Tongue (tissue), 2 donors: Measurements from ENCODE around the gene FBXO48. TPM values are rescaled to one million over a fixed set of nuclear protein-coding genes. Genes with fewer than 3 reads are reported as not detected.
"Not testable (repeated sequence)": the region's sequence is repeated elsewhere in the genome, so short reads cannot be mapped to it uniquely, and the experiment has no call there.

Experiments used
- DNase-seq: peaks from one replicate; pipeline ENCODE4 v3.0.0-alpha.2; 2015
- total RNA-seq: library from RNA; depleted of rRNA; stranded (reverse); fragments of >200 nt; gene quantifications from one replicate; pipeline ENCODE4 v1.2.3, GENCODE V29; 2014

Gene FBXO48
- 0.82 TPM for total RNA-seq

DNA sequence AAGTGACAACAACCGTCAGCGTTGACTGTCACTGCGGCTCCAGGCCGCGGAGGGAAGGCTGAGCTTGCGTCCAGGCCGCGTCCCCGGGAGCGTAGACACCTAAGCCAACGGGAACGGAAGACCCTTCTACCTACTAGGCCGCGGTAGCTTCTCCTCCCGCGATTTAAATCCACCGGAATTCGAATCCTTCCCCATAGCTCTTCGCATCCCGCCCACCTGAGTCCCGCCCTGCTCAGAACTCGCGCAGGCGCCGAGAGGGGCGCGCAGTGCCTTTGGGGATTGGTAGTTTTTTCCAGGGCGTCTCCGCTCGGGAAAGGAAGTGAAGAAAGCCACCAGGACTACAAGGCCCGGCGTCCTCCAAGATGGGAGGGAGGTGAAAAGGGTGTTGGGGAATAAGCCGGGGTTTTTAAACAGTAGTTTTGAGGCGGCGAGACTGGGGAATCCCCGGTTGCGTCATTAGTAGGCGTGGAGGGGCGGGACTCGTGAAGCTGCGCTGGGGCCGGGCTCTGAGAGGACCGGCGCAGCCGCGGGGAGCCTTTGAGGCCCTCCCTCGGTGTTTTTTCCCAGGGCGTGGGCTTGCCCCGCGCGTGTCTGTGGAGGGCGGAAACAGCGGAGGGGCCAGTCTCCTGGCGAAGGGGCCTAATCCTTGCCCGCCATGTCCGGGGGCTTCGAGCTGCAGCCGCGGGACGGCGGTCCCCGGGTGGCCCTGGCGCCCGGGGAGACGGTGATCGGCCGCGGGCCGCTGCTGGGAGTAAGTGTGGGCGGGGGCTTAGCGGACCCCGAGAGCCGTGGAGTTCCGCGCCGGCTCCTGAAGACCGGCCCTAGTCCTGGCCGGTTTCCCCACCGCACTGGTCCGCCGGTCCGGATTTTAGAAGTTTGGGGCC, at the start of gene FBXO48, which contains the start of gene APLF:
FBXO48 (minus strand) TSS at position 218 of the 884 bp plus-strand sequence. CDS start 2,149 bp downstream, outside the sequence.
APLF (plus strand) TSS at position 509 of the 884 bp plus-strand sequence; CDS start at position 656, 147 bp downstream.
- DNase-seq = peak; percentile 100

DNA sequence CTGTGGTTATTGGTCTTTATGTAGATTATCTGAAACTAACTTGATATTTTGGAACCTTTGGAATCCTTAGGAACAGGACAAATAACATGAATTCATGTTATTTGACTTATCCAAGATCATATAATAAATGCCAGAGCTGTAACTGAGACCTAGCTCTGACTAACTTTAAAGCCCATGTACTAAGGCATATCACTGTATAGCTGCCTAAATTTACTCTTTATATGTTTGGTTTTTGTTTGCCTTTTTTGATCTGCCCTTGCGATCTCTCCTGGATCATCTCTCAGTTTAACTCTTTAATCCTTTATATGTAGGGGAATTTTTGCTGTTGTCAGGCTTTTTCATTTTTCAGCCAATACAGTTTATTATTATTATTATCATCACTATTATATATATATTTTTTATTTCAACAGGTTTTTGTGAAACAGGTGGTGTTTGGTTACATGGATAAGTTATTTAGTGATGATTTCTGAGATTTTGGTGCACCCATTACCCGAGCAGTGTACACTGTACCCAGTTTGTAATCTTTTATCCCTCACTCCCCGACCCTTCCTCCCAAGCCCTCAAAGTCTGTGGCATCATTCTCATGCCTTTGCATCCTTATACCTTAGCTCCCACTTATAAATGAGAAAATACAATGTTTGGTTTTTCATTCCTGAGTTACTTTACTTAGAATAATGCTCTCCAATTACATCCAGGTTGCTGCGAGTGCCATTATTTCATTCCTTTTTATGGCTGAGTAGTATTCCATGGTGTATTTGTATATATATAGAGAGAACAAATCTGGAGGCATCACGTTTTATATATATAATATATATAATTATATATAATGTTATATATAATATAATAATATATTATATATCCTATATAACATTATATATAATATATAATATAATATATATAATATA, 49.2 kb upstream of the FBXO48 start:
- peak; percentile 19 for DNase-seq

DNA sequence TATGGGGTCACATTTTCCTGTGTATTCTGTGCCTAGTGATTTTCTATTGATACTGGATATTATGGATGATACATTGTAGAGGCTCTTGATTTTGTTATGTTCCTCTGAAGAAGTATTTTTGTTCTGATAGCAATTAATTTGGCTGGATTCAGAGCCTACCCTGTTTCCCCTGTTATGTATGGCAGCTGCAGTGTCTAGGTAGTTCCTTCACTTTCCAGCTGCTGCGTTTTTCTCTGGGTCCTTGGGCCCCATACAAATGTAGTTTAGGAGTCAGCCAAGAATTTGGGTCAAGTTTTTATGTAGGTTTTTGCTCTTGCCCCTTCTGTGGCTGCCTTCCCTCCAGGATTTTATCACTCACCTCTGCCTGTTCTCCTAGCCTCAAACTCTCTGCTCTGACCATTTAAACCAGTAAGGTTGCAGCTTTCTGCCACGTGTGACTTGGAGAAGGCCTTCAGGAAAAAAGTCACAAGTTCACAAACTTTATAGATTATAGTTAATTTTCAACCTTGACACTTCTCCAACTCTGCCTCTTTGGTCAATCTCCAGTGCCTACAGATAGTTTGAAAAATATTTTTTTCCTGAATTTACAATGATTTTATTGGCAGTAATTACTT, 47.3 kb upstream of the FBXO48 start:
- no peak for DNase-seq

DNA sequence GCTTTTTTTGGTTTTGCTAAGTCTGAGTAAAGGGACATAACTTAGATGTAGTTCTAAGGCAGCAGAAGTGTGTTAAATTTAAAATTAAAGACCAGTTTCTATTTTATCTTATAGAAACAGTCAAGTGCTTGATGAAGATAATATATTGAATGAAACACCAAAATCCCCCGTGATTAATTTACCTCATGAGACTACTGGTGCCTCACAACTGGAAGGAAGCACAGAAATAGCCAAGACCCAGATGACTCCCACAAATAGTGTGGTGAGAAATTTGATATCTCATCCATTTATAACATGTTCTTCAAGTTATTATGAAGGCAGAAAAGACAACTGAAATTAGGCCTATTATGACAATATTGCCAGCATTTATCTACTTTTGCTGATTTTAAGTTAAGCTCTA, 45.9 kb upstream of the FBXO48 start:
- DNase-seq = no peak

DNA sequence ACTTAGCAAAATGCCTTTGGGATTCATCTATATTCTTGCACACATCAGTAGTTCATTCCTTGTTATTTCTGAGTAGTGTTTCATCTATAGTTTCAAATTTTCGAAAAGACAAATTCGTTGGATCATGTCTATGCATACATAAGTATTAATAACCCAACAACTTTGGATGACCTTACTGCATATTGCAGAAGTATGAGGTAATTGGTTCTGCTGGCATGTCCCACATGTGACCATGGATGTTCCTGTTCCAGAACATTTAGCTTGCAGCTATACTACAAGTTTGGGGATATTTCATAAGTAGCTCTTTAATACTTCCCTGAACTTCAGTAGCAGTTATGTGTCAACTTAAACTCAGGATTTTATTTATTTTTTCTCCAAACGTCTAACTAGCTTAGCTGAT, 45.2 kb upstream of the FBXO48 start:
- DNase-seq = no peak

GRCh38 chr2:68506170-68506569, 39.1 kb upstream of the FBXO48 start:
- DNase-seq = no peak

DNA sequence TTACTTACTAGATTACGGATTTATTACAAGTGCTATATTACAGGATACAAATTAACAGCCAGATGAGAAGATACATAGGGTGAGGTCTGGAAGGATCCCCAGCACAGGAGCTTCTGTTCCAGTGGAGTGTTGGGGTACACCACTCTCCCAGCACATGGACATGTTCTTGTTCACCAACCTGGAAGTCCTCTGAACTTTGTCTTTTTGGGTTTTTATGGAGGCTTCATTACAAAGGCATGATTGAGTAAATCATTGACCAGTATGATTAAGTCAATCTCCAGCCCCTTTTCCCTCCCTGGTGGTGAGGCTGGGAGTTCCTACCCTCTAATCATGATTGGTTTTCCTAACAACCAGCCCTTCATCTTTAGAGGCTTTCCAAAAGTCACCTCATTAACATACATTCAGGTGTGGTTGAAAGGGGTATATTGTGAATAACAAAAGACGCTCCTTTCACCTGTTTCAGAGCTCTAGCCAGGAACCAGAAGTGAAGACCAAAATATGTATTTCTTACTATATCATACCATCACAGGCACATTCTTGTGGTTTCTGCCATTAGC, 38.6 kb upstream of the FBXO48 start:
- no peak for DNase-seq

- no peak for DNase-seq
Measured at GRCh38 chr2:68501768-68502167, 34.7 kb upstream of the FBXO48 start.

GRCh38 chr2:68500649-68501048, 33.6 kb upstream of the FBXO48 start:
- DNase-seq = no peak

DNA sequence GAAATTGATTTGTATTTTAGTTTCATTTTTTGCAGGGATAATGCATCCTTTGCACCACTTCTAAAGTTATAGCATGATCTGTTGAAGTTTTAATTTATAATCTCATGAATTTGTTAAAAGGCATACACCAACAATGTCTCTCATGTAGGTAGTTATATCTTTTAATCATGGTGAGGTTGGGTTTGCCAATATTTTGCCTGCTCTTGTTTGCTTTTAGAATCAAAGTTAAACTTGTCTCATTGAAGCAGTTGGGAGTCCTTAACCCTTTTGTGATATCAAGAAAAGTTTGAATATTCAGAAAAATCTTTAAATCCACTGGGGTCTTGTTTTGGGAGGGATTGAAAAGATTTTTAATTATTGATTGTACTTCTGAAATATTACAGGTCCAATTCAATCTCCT, 32.0 kb upstream of the FBXO48 start:
- DNase-seq = no peak

DNA sequence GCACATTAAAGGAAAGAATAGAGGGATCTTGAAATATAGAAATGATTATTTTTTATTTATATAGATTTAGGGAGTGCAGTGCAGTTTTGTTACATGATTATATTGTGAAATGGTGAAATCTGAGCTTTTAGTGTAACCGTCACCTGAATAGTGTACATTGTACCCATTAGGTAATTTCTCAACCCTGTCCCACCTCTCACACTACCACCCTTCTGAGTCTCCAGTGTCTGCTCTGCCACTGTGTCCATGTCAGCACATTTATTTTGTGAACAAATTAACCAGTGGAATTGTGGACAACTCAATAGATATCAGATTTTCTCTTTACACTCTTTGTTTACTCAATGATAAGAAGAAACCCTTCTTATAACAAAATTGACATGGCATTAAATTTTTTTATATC, 24.5 kb upstream of the FBXO48 start:
- DNase-seq = no peak

DNA sequence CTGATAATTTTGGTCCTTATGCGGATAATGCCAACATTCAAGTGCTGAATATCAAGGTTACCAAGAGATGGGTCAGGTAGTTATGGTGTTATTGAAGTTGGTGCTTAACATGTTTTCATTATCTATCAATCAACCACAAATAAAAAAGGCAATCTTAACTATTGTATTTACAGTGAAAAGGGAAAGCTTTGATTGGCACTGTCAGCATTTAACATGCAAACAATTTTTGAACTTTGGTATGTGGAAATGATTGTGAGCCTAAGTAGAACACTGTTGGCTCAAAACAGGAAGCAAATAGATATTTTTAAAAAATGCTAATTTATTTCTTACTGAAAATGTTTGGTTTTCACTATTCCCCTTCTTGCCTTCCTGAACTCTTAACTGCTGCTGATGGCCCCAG, 22.2 kb upstream of the FBXO48 start:
- no peak for DNase-seq

DNA sequence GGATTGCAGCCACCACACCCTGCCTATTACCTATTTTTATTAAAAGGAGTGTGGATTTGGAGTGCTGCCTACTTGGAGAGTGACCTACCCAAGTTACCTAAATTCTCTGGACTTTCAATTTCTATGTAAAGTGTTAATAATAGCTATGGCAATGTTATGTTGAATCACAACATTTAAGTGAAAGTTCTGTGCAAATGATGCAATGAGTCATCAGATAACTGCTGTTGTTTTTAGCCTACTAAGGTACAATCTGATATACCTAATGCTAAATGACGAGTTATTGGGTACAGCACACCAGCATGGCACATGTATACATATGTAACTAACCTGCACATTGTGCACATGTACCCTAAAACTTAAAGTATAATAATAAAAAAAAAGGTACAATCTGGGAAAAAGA, 21.5 kb upstream of the FBXO48 start:
- not testable (repeated sequence) for DNase-seq

GRCh38 chr2:68487773-68488355, 20.8 kb upstream of the FBXO48 start:
- DNase-seq = peak; percentile 47

- DNase-seq = no peak
Measured at GRCh38 chr2:68483011-68483410, 15.9 kb upstream of the FBXO48 start.

DNA sequence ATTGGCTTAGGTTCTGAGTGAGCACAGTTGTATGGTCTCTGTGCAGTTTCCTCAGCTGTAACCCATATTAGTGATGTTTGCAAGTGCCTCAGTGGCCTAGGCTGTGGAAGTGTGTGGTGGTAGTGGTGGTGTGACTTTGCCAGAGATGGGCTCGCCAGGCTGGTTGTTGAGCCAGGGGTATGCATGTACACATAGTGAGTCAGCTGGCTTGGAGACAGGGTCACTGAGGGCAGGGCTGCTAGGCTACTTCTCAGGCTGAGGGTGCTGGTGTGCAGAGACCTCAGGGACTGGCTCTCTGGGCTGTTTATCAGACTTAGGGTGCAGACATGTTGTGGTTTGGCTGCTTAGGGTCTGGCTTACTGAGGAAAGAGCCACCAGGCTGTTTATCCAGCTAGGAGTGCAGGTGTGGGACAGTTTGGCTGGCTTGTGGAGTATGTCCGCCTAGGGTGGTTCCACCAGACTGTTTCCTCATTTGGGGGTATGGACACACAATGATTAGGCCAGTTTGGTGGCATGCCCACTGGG, 15.3 kb upstream of the FBXO48 start:
- DNase-seq = no peak

- DNase-seq = no peak
Measured at GRCh38 chr2:68478688-68479087, 11.6 kb upstream of the FBXO48 start.

DNA sequence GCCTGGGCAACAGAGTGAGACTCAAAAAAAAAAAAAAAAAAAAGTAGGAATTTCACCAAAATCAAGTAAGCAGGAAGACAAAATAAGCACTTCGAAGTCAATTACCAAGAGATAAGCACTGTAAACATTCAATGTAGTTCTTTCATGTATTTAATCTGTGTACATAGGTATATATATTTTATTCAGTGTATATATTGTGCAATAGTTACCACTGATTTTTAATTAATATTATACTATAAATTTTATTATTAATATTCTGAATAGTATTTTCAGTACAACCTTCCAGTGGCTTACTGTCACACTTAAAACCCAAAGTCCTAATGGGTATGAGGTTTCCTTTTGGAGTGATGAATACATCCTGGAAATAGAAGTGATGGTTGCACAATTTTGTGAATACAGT, 9.4 kb upstream of the FBXO48 start:
- DNase-seq = no peak

GRCh38 chr2:68475576-68475975, 8.5 kb upstream of the FBXO48 start:
- DNase-seq = no peak

DNA sequence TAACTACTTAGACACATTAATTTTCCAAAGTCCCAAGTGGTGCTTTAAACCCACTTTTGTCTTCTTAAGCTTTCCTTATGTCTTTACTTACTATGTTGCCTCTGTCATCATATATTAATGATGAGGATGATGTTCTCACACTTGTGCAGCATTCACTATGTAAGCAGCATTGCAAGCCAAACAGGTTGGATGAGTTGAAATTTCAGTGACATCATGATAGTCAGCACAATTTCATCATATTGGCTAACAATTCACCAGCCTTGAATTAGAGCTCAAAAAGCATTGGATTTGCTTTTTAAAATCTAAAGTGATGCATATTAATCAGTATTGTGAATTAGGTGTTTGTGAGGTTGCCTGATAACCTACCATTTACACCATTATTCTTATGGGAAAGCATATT, 8.0 kb upstream of the FBXO48 start:
- peak; percentile 9 for DNase-seq

- DNase-seq = no peak
Measured at GRCh38 chr2:68472796-68473414, 5.8 kb upstream of the FBXO48 start.
